Upper lobe of left lung (tissue), 4 donors: Measurements from ENCODE around the gene ASB17.

Experiments
- EP300 ChIP-seq, 4 donors: sonication (generic); formaldehyde crosslinking; IDR thresholded peaks; one replicate each; pipeline ENCODE4 v1.5.1; 2017; ENCODE audit warnings: antibody characterized with exemption in 4 of 4, control low read depth in 2 of 4
- POLR2AphosphoS5 ChIP-seq, 2 donors: sonication (generic); formaldehyde crosslinking; IDR thresholded peaks; one replicate each; pipeline ENCODE4 v1.5.1; 2017; ENCODE audit warnings: antibody characterized with exemption in 2 of 2
- TF ChIP-seq, protein P1 (sequence below), 6 experiments: fragments of 450-650 bp in 4 of 6; fragments of 200-600 bp in 2 of 6; sonication (generic) in 2 of 6; IDR thresholded peaks; one replicate each; pipeline ENCODE4 v1.5.1; 2016 to 2019; ENCODE audit warnings: antibody characterized with exemption in 6 of 6

DNA sequence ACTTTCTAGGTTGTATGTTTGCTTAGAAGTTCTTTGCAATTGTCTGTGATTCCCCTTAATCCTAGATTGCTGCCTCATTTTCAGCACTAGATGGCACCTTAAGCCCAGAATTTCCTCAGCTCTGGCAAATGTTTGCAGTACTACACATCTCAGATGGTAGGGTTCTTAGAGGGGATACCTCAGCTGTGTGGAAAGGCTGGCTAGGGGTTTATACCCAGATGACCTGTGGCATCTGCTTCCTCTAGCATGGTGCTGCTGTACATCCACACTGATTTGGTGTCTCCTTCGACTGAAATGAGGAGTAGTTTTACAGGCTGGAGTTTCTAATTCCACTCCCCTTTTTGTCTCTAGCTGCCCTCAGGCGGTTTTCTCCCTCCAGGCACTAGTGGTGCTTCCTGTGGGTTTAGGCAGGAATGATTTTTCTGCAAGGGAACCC is 23.5 kb downstream of the ASB17 start:
- TF ChIP-seq, protein P1, sequence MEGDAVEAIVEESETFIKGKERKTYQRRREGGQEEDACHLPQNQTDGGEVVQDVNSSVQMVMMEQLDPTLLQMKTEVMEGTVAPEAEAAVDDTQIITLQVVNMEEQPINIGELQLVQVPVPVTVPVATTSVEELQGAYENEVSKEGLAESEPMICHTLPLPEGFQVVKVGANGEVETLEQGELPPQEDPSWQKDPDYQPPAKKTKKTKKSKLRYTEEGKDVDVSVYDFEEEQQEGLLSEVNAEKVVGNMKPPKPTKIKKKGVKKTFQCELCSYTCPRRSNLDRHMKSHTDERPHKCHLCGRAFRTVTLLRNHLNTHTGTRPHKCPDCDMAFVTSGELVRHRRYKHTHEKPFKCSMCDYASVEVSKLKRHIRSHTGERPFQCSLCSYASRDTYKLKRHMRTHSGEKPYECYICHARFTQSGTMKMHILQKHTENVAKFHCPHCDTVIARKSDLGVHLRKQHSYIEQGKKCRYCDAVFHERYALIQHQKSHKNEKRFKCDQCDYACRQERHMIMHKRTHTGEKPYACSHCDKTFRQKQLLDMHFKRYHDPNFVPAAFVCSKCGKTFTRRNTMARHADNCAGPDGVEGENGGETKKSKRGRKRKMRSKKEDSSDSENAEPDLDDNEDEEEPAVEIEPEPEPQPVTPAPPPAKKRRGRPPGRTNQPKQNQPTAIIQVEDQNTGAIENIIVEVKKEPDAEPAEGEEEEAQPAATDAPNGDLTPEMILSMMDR (IDR thresholded peaks at IDR 0.05), result no peak
- TF ChIP-seq EP300 (IDR thresholded peaks at IDR 0.05) (no peak), POLR2AphosphoS5 (IDR thresholded peaks at IDR 0.05) (no peak)
